GM12891 (cell line): Measurements from ENCODE around the gene SORBS1.

Source experiments
- POLR2A ChIP-seq: IDR thresholded peaks from 2 replicates; pipeline ENCODE4 v1.6.1; 2011; ENCODE audit warnings: low read depth, low read length, control low read depth
- POLR2AphosphoS5 ChIP-seq: IDR thresholded peaks from 2 replicates; pipeline ENCODE4 v1.6.1; 2011; ENCODE audit warnings: low read depth, low read length, control low read depth
- POU2F2 ChIP-seq: IDR thresholded peaks from 2 replicates; pipeline ENCODE4 v1.6.1; 2011; ENCODE audit warnings: low read depth, mild to moderate bottlenecking, control low read depth, low read length, moderate library complexity
- TAF1 ChIP-seq: IDR thresholded peaks from 2 replicates; pipeline ENCODE4 v1.6.1; 2011; ENCODE audit warnings: low read depth, low read length, control low read depth

GRCh38 chr10:95485056-95485844, 75.9 kb downstream of the SORBS1 start:
- TF ChIP-seq POLR2A (no peak), POLR2AphosphoS5 (no peak), POU2F2 (no peak), TAF1 (no peak)
